Measurements from ENCODE around the gene HYAL4. TPM values are rescaled to one million over a fixed set of nuclear protein-coding genes. Genes with fewer than 3 reads are reported as not detected.

HYAL4 gene
- total and polyA plus RNA-seq, 10 donors = 0.26 TPM; not detected in 9

- no peak overlapping the region for H3K4me3 ChIP-seq
- no peak for DNase-seq
- intact Hi-C loops (cut with DNase I; ENCODE audit: low total_unique reads) = loop anchor here (10.0 kb wide), 1 partner anchor 66 kb away; no protein-coding TSS in a partner anchor
- TF ChIP-seq POLR2AphosphoS5 (IDR thresholded peaks at IDR 0.05) (no peak), CTCF (IDR thresholded peaks at IDR 0.05 in 8 of 11, conservative IDR thresholded peaks at IDR 0.05 in 3 of 11) (no peak), POLR2A (IDR thresholded peaks at IDR 0.05) (no peak)
- H3K9me3 ChIP-seq = no peaks in the 10 kb centered on the region
- peaks cover 0 to 5% (median 0%) of the 10 kb centered on the region in 7 donors for H3K27me3 ChIP-seq (replicated peaks in 1 of 7)
- no peaks in the 10 kb centered on the region for H3K4me1 ChIP-seq
- H3K27ac ChIP-seq = no peak overlapping the region
- H3K36me3 ChIP-seq = no peaks in the 10 kb centered on the region
Observed at GRCh38 chr7:123860848-123861247, 15.9 kb downstream of the HYAL4 start.

- no peaks in the 10 kb centered on the region for H3K36me3 ChIP-seq
- no peak overlapping the region for H3K27ac ChIP-seq
- H3K4me3 ChIP-seq = no peak overlapping the region
- H3K4me1 ChIP-seq = no peaks in the 10 kb centered on the region
- intact Hi-C loops (cut with DNase I; ENCODE audit: low total_unique reads) = loop anchor here (10.0 kb wide), 1 partner anchor 68 kb away; no protein-coding TSS in a partner anchor
- H3K9me3 ChIP-seq = no peaks in the 10 kb centered on the region
- no peak for TF ChIP-seq CTCF (IDR thresholded peaks at IDR 0.05 in 8 of 11, conservative IDR thresholded peaks at IDR 0.05 in 3 of 11)
- TF ChIP-seq POLR2AphosphoS5 (IDR thresholded peaks at IDR 0.05) = no peak
- no peaks in the 10 kb centered on the region for H3K27me3 ChIP-seq (replicated peaks in 1 of 7)
- no peak for DNase-seq
Observed at GRCh38 chr7:123862775-123863174, 17.8 kb downstream of the HYAL4 start.

GRCh38 chr7:123863461-123863860, 18.5 kb downstream of the HYAL4 start:
- intact Hi-C loops (cut with DNase I; ENCODE audit: low total_unique reads) = loop anchor here (10.0 kb wide), 1 partner anchor 69 kb away; no protein-coding TSS in a partner anchor
- Histone ChIP-seq H3K4me3 (no peak overlapping the region), H3K9me3 (no peaks in the 10 kb centered on the region), H3K27ac (no peak overlapping the region), H3K4me1 (no peaks in the 10 kb centered on the region), H3K27me3 (replicated peaks in 1 of 7) (no peaks in the 10 kb centered on the region), H3K36me3 (no peaks in the 10 kb centered on the region)
- TF ChIP-seq CTCF (IDR thresholded peaks at IDR 0.05 in 8 of 11, conservative IDR thresholded peaks at IDR 0.05 in 3 of 11) = no peak
- TF ChIP-seq POLR2AphosphoS5 (IDR thresholded peaks at IDR 0.05) = no peak
- no peak for TF ChIP-seq POLR2A (IDR thresholded peaks at IDR 0.05)
- 79 to 89% (median 85%) methylated on average over 1 of the region's 1 CpG for WGBS, 5 donors
- DNase-seq = no peak

GRCh38 chr7:123864012-123864411, 19.0 kb downstream of the HYAL4 start:
- Histone ChIP-seq H3K27ac (no peak overlapping the region), H3K36me3 (no peaks in the 10 kb centered on the region), H3K9me3 (no peaks in the 10 kb centered on the region), H3K27me3 (replicated peaks in 1 of 7) (no peaks in the 10 kb centered on the region), H3K4me1 (no peaks in the 10 kb centered on the region), H3K4me3 (no peak overlapping the region)
- no peak for TF ChIP-seq POLR2A (IDR thresholded peaks at IDR 0.05)
- TF ChIP-seq CTCF (IDR thresholded peaks at IDR 0.05 in 8 of 11, conservative IDR thresholded peaks at IDR 0.05 in 3 of 11) = no peak
- TF ChIP-seq POLR2AphosphoS5 (IDR thresholded peaks at IDR 0.05) = no peak
- DNase-seq = no peak
- intact Hi-C loops (cut with DNase I; ENCODE audit: low total_unique reads) = loop anchor here (10.0 kb wide), 1 partner anchor 69 kb away; no protein-coding TSS in a partner anchor
- WGBS, 5 donors = 29 to 68% (median 58%) methylated on average over 1 of the region's 1 CpG

Data from spleen (tissue), 11 donors.